Endometrial microvascular endothelial cells (primary cell): ENCODE results near the gene SERPINB8. TPM values are rescaled to one million over a fixed set of nuclear protein-coding genes. Genes with fewer than 3 reads are reported as not detected.
"Not testable (repeated sequence)": the region's sequence is repeated elsewhere in the genome, so short reads cannot be mapped to it uniquely, and the experiment has no call there.

Experiments
- in situ Hi-C: cut with HindIII; loops from 2 replicates; pipeline ENCODE4 v1.10.0; 2017; ENCODE audit warnings: low sequenced_read_pairs, low pct_unique_long_range_greater_than_20kb; ENCODE audit errors: inconsistent ontology term
- total RNA-seq: library from RNA; depleted of rRNA; stranded (reverse); fragments of >200 nt; gene quantifications from one replicate; pipeline ENCODE4 v1.2.3, GENCODE V29; 2015; ENCODE audit errors: inconsistent ontology term

The SERPINB8 gene, protein sequence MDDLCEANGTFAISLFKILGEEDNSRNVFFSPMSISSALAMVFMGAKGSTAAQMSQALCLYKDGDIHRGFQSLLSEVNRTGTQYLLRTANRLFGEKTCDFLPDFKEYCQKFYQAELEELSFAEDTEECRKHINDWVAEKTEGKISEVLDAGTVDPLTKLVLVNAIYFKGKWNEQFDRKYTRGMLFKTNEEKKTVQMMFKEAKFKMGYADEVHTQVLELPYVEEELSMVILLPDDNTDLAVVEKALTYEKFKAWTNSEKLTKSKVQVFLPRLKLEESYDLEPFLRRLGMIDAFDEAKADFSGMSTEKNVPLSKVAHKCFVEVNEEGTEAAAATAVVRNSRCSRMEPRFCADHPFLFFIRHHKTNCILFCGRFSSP
- total RNA-seq = 34.6 TPM

GRCh38 chr18:63969942-63970808, at the start of gene SERPINB8:
TSS of gene SERPINB8 (plus strand) at chr18:63970081. CDS start at chr18:63978309, 8,228 bp downstream.
- in situ Hi-C loops = no loop called here

DNA sequence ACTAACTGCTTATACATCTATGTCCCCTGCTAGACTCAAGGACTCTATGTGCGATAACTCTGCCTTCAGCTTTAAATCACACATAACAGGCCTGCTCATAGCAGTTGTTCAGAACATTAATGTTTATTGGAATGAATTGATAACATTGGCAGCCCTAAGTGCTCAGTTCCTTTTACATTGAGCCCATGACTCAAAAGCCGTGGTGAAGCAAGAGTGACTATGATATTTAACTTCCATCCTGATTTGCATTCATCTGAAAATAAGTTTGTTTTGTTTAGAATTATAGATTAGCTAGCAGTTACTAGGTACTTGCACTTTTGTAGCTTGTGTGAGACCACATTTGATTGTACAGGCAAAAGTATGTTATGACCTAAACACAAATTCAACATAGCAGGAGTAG, 47.8 kb upstream of the SERPINB8 start:
- in situ Hi-C loops = no loop called here

DNA sequence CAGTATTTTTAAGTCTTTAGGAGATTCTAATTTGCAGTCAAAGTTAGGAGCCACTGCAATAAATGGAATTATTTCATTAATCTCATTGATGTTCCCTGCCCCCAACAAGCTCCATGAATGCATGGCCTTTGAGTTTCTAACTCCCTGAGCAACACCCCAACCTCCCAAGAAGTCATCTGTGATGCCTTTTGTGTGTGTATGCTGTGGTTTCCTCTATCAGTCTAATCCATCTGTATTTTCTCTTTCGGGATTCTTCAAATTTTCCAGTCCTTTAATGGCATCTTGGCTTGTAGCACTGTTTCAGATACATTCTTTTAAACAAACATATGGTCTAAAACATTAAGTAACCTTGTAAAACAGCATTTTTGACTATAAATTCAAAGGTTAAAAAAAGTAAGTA, 45.3 kb upstream of the SERPINB8 start:
- in situ Hi-C loops = no loop called here

- in situ Hi-C loops = no loop called here
Observed at GRCh38 chr18:63928331-63928730, 41.5 kb upstream of the SERPINB8 start.

- in situ Hi-C loops = not testable (repeated sequence)
Observed at GRCh38 chr18:63929369-63929768, 40.5 kb upstream of the SERPINB8 start.

DNA sequence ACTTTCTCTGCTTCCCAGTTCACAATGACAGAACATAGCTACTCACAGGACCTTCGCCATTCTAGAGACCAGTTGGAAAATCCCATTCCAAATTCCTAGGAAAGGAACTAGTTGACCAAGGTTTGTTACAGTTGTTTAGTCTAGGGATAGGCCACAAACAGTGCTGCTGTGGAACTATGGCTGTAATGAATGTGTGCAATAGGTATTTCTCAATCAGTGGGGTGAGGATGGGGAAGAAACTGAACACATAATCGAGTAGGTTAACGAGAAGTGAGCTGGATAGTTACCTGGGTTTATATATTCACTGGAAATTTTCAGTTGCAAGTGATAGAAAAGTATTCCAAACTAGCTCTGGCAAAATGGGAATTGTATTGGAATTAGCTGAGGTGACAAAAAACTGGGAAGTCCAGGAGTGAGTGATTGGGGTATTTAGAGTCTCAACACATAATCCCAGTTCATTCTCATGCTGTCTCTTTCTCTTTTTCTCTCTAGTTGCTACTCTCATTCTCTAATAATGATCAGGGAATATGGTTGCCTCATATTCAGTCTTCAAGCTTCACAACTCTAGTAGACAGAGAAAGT, 39.0 kb upstream of the SERPINB8 start:
- in situ Hi-C loops = no loop called here

DNA sequence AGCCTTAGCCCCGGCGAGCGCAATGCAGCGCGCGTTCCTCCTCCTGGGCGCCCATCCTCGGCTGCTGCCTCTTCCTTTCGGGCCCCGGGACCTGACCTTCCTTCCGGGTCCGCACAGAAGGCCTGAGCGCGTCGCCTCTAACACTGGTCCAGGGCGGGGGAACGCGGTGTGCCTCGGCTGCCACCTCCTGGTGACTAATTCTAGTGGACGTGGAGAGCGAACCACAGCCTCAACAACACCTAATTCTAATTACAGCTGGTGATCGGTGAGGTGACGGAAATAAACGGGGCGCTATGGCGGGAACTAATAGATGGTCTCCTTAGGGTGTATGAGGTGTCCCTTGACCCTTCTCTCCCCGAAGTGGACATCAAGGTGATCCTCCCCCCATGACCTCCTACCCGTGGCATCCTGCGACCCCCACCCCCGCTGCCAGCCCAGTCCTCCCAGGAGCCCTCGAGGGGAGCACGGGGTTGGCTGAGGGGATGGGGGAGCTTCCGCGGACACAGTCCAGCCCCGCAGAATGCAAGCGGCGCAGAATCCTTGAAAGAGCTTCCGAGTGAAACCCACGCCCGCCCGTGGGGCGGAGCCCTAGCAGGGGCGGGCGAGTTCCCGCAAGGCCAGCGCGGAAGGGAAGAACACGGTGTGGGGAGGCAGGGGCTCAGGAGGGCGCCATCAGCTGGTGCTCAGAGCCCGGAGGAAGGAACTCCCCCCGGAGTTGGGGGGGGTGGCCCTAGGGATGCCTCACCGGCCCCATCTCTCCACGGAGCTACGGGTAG, 33.5 kb upstream of the SERPINB8 start:
- in situ Hi-C loops = no loop called here

GRCh38 chr18:63936932-63937393, 32.9 kb upstream of the SERPINB8 start:
- in situ Hi-C loops = no loop called here

DNA sequence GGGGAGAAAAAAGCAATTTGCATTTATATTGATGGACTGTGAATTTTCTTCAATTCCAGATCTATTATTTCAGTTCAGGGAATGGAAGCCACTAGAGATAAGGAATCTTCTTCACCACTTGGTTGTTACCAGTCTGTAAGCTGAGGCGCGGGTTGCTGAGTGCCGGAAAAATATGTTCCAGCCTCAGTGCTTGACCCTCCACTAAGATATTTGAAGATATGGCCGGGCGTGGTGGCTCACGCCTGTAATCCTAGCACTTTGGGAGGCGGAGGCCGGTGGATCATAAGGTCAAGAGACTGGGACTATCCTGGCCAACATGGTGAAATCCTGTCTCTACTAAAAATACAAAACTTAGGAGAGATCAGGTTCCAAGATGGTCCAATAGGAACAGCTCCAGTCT, 29.9 kb upstream of the SERPINB8 start:
- in situ Hi-C loops = no loop called here

DNA sequence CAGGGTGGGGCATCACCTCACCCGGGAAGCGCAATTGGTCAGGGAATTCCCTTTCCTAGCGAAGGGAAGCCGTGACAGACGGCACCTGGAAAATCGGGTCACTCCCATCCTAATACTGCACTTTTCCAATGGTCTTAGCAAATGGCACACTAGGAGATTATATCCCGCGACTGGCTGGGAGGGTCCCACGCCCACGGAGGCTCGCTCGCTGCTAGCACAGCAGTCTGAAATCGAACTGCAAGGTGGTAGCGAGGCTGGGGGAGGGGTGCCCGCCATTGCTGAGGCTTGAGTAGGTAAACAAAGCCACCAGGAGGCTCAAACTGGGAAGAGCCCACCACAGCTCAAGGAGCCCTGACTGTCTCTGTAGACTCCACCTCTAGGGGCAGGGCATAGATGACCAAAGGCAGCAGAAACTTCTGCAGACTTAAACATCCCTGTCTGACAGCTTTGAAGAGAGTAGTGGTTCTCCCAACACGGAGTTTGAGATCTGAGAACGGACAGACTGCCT, 29.3 kb upstream of the SERPINB8 start:
- in situ Hi-C loops = not testable (repeated sequence)

- in situ Hi-C loops = no loop called here
Observed at GRCh38 chr18:63947051-63947790, 22.7 kb upstream of the SERPINB8 start.

DNA sequence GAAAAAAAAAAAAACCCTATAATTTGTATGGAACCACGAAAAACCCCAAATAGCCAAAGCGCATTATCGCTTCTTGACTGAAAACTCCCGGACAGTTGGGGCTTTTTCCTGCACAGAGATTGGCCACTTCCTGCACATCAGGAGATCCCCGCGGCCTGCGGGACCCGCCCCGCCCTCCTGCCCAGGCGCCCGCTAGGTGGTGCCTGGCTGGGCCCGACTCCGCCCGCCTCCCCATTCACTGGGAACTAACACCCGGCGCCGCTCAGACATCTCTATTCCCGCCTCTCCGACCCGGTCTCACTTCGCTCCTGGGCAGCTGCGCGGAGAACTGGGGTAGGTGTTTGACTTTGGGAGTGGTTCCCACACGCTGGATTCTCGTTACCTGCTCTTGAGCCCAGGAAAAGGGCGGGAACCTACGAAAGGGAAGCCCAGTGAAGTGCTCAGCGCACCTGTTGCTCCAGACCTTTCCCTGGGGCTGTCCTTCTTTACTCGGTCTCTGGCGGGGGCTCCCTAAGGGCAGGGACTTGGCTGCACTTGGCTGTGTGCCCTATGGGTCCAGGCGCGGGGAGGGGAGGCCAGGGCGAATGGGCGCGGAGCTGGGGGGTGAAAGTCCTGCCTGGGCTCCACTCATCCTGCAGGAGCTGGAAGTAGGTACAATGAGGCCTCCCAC, 20.7 kb upstream of the SERPINB8 start, which contains the start of gene HMSD:
Gene HMSD, plus strand, starts transcription at position 234 of the 670 bp plus-strand sequence. CDS start 4,155 bp downstream, outside the sequence.
- in situ Hi-C loops = no loop called here

DNA sequence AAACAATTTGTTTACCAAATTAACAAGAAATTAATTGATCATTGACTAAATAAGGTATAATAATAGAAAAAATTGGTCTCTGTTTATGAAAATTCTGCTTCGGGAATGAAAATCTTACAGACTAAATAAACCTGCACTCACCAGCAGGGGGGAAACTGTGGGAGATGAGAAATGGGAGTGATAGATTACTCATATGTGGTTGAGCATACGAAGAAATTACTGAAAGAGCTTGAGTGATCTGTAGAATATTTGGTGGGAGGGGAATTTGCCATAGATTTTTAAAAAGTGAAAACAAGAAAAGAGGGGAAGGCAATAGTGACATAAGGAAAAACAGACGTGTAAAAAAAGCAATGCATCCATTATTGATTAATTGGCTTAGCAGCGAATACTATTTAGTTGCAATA, 18.6 kb upstream of the SERPINB8 start:
- in situ Hi-C loops = no loop called here

DNA sequence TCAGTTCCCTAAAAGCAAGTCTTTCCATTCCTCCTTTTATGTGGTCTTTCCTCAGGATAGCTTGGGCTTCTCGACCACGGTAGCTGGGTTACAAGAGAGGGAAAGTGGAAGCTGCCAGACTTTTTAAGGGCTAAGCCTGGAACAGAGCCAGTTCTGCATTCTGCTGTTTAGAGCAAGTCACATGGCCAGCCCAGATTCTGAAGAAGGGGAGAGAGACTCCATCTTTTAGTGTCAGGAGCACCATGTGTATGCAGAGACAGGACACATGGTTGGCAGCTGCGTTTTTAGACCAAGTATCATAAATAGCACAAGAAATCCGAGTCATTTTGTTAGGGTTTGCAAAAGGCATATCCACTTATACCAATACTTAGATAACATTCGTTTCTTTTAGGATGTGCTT, 16.1 kb upstream of the SERPINB8 start:
- in situ Hi-C loops = no loop called here

DNA sequence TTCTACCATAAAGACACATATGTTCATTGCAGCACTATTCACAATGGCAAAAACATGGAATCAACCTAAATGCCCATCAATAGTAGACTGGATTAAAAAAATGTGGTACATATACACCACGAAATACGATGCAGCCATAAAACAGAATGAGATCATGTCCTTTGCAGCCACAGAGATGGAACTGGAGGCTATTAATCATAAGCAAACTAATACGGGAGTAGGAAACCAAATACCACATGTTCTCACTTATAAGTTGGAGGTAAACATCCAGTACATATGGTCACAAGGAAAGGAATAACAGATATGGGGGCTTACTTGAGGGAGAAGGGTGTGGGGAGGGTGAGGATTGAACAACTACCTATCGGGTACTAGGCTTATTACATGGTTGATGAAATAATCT, 13.1 kb upstream of the SERPINB8 start:
- in situ Hi-C loops = no loop called here

GRCh38 chr18:63960891-63961290, 9.0 kb upstream of the SERPINB8 start:
- in situ Hi-C loops = no loop called here

GRCh38 chr18:63961435-63961980, 8.4 kb upstream of the SERPINB8 start:
- in situ Hi-C loops = no loop called here
